ENCODE results near the gene ZNF81. TPM values are rescaled to one million over a fixed set of nuclear protein-coding genes. Genes with fewer than 3 reads are reported as not detected.

Gene ZNF81
- total and polyA plus RNA-seq, 8 donors: 1.5 to 5.8 (median 2.7) TPM

GRCh38 chrX:47879463-47879862, 42.8 kb downstream of the ZNF81 start:
- FAIRE-seq: no peak
- no peak for ATAC-seq
- no peak for DNase-seq
- no peaks in the 10 kb centered on the region for H3K36me3 ChIP-seq
- H3K4me3 ChIP-seq: no peak overlapping the region
- H3K9me3 ChIP-seq: no peaks in the 10 kb centered on the region
- H3K4me1 ChIP-seq: no peaks in the 10 kb centered on the region
- no peaks in the 10 kb centered on the region for H3K27me3 ChIP-seq
- 58 to 97% methylated on average over 2 of the region's 2 CpGs for WGBS, 2 donors
- no peak for TF ChIP-seq CTCF (IDR thresholded peaks at IDR 0.05)
- intact Hi-C loops (cut with DNase I): no loop called here
- H3K27ac ChIP-seq: no peak overlapping the region

- DNase-seq: no peak
- no peak for ATAC-seq
- no peaks in the 10 kb centered on the region for H3K9me3 ChIP-seq
- H3K36me3 ChIP-seq: no peaks in the 10 kb centered on the region
- WGBS, 2 donors: 86 to 100% methylated on average over 1 of the region's 1 CpG
- intact Hi-C loops (cut with DNase I): no loop called here
- TF ChIP-seq CTCF (IDR thresholded peaks at IDR 0.05): no peak
- no peak overlapping the region for H3K4me3 ChIP-seq
- H3K27me3 ChIP-seq: no peaks in the 10 kb centered on the region
- no peaks in the 10 kb centered on the region for H3K4me1 ChIP-seq
- H3K27ac ChIP-seq: no peak overlapping the region
- no peak for FAIRE-seq
Observed at GRCh38 chrX:47880927-47881326, 44.2 kb downstream of the ZNF81 start.

- DNase-seq (no peak), ATAC-seq (no peak), FAIRE-seq (no peak)
- H3K27me3 ChIP-seq: no peaks in the 10 kb centered on the region
- no peak overlapping the region for H3K4me3 ChIP-seq
- no peaks in the 10 kb centered on the region for H3K9me3 ChIP-seq
- intact Hi-C loops (cut with DNase I): no loop called here
- H3K4me1 ChIP-seq: no peaks in the 10 kb centered on the region
- no peak for TF ChIP-seq CTCF (IDR thresholded peaks at IDR 0.05)
- 56 to 78% methylated on average over 3 of the region's 3 CpGs for WGBS, 2 donors
- H3K27ac ChIP-seq: no peak overlapping the region
- H3K36me3 ChIP-seq: no peaks in the 10 kb centered on the region
Observed at GRCh38 chrX:47885501-47885900, 48.8 kb downstream of the ZNF81 start.

GRCh38 chrX:47898024-47898423, 61.3 kb downstream of the ZNF81 start:
- Histone ChIP-seq H3K9me3 (no peaks in the 10 kb centered on the region), H3K4me1 (no peaks in the 10 kb centered on the region), H3K27me3 (peaks cover 0 to 3% (median 0%) of the 10 kb centered on the region in 4 donors), H3K36me3 (peaks cover 0 to 4% (median 0%) of the 10 kb centered on the region in 3 donors), H3K27ac (no peak overlapping the region), H3K4me3 (no peak overlapping the region)
- no peak for FAIRE-seq
- ATAC-seq: no peak
- no peak for DNase-seq
- TF ChIP-seq CTCF (IDR thresholded peaks at IDR 0.05): no peak
- intact Hi-C loops (cut with DNase I): no loop called here

- Histone ChIP-seq H3K4me3 (no peak overlapping the region), H3K4me1 (no peaks in the 10 kb centered on the region), H3K27me3 (peaks cover 0 to 3% (median 0%) of the 10 kb centered on the region in 4 donors), H3K36me3 (peaks cover 0 to 4% (median 0%) of the 10 kb centered on the region in 3 donors), H3K27ac (no peak overlapping the region), H3K9me3 (no peaks in the 10 kb centered on the region)
- ATAC-seq (no peak), FAIRE-seq (no peak), DNase-seq (no peak)
- TF ChIP-seq CTCF (IDR thresholded peaks at IDR 0.05): no peak
- intact Hi-C loops (cut with DNase I): no loop called here
- WGBS, 2 donors: 60 to 85% methylated on average over 4 of the region's 4 CpGs
Observed at GRCh38 chrX:47900833-47901232, 64.1 kb downstream of the ZNF81 start.
